ENCODE results near the gene IL17RA.

- no peak for TF ChIP-seq CTCF (conservative IDR thresholded peaks at IDR 0.05; ENCODE audit: low read depth in 2 of 2)
- TF ChIP-seq POLR2AphosphoS5 (IDR thresholded peaks at IDR 0.05; ENCODE audit: low read depth) = no peak
- TF ChIP-seq JUNB (IDR thresholded peaks at IDR 0.05; ENCODE audit: unreplicated experiment) = no peak
- TF ChIP-seq REST (IDR thresholded peaks at IDR 0.05; ENCODE audit: unreplicated experiment) = no peak
Observed at GRCh38 chr22:17109113-17109865, 24.5 kb downstream of the IL17RA start.
